K562 (cell line): ENCODE data around the gene SYNGR3. TPM values are rescaled to one million over a fixed set of nuclear protein-coding genes. Genes with fewer than 3 reads are reported as not detected.
A peak's percentile ranks its signal among the peaks of the same experiment; 100 is the strongest.

Source experiments
- ATF2 ChIP-seq: sonication (generic); formaldehyde crosslinking; IDR thresholded peaks from 2 replicates; pipeline ENCODE4 v1.8.1; 2022; ENCODE audit warnings: missing genetic modification reagents
- CTCFL ChIP-seq: IDR thresholded peaks from 2 replicates; pipeline ENCODE4 v1.6.1; 2011; ENCODE audit warnings: borderline replicate concordance, low read depth, mild to moderate bottlenecking, moderate library complexity, low read length; ENCODE audit not compliant: insufficient read depth, poor library complexity, severe bottlenecking
- HDAC8 ChIP-seq: fragments of 450-650 bp; IDR thresholded peaks from 2 replicates; pipeline ENCODE4 v1.6.1; 2016; ENCODE audit warnings: mild to moderate bottlenecking, missing genetic modification characterization, moderate library complexity, missing compliant biosample characterization
- HLTF ChIP-seq: fragments of 450-650 bp; IDR thresholded peaks from 2 replicates; pipeline ENCODE4 v1.6.1; 2016
- HOXB6 ChIP-seq: fragments of 250-450 bp; sonication (Bioruptor Pico); IDR thresholded peaks from 2 replicates; pipeline ENCODE4 v1.5.1; 2022; ENCODE audit warnings: mild to moderate bottlenecking, borderline replicate concordance
- MED1 ChIP-seq: sonication (generic); formaldehyde crosslinking; IDR thresholded peaks from 2 replicates; pipeline ENCODE4 v1.8.1; 2023; ENCODE audit warnings: missing genetic modification reagents, borderline replicate concordance
- MYBL2 ChIP-seq, 2 experiments: fragments of 450-650 bp in 1 of 2; sonication (generic) in 1 of 2; formaldehyde crosslinking in 1 of 2; IDR thresholded peaks; 2 replicates each; pipeline versions ENCODE4 v1.6.1 to v1.8.1; 2017 to 2022; ENCODE audit warnings: borderline replicate concordance in 1 of 2, inconsistent platforms in 1 of 2, low read depth in 1 of 2, mild to moderate bottlenecking in 1 of 2, missing genetic modification reagents in 1 of 2, moderate library complexity in 1 of 2
- MYNN ChIP-seq, 2 experiments: sonication (generic); formaldehyde crosslinking in 1 of 2; IDR thresholded peaks; 2 replicates each; pipeline versions ENCODE4 v1.5.0 to v1.6.1; 2016 to 2020; ENCODE audit warnings: antibody characterized with exemption in 1 of 2, missing genetic modification reagents in 1 of 2
- NCOA6 ChIP-seq: fragments of 450-650 bp; IDR thresholded peaks from 2 replicates; pipeline ENCODE4 v1.6.1; 2017; ENCODE audit warnings: mild to moderate bottlenecking
- TCF7L2 ChIP-seq: fragments of 150-350 bp; IDR thresholded peaks from 2 replicates; pipeline ENCODE4 v1.6.1; 2016; ENCODE audit warnings: low read depth, mild to moderate bottlenecking, low read length, moderate library complexity
- ZNF224 ChIP-seq: sonication (generic); formaldehyde crosslinking; IDR thresholded peaks from 2 replicates; pipeline ENCODE4 v1.8.0; 2022; ENCODE audit warnings: mild to moderate bottlenecking, missing genetic modification reagents
- polyA plus RNA-seq, 8 experiments: library from polyadenylated mRNA; depleted of rRNA in 4 of 8; stranded (reverse) in 5 of 8; unstranded in 3 of 8; fragments of >200 nt; fragmentation: Nextera tagmentation in 2 of 8; fragmentation: Illumina TruSeq in 1 of 8; extraction: Ambion mirVana in 2 of 8; extraction: Trizol in 1 of 8; gene quantifications; 2 replicates each; pipeline versions ENCODE4 v1.2.1 to v1.2.3, GENCODE V29; 2011 to 2014; ENCODE audit warnings: inconsistent platforms in 1 of 8, missing spikeins in 1 of 8
- total RNA-seq, 7 experiments: library from RNA; depleted of rRNA in 6 of 7; stranded (reverse); fragments of >200 nt in 6 of 7; fragmentation: Illumina TruSeq in 2 of 7; extraction: Trizol in 2 of 7; gene quantifications; 2 replicates each; pipeline versions ENCODE4 v1.2.1 to v1.2.3, GENCODE V29; 2011 to 2021; ENCODE audit warnings: low replicate concordance in 1 of 7
- TF ChIP-seq, protein P1 (sequence below): fragments of 450-650 bp; IDR thresholded peaks from 2 replicates; pipeline ENCODE4 v1.6.1; 2016; ENCODE audit warnings: mild to moderate bottlenecking, moderate library complexity

The SYNGR3 gene
- total and polyA plus RNA-seq, 9 of the 15 experiments (the other 6 are each of a cell fraction or from before 2014, with no cell fraction given): 3.7 to 69.2 (median 36.3) TPM

DNA sequence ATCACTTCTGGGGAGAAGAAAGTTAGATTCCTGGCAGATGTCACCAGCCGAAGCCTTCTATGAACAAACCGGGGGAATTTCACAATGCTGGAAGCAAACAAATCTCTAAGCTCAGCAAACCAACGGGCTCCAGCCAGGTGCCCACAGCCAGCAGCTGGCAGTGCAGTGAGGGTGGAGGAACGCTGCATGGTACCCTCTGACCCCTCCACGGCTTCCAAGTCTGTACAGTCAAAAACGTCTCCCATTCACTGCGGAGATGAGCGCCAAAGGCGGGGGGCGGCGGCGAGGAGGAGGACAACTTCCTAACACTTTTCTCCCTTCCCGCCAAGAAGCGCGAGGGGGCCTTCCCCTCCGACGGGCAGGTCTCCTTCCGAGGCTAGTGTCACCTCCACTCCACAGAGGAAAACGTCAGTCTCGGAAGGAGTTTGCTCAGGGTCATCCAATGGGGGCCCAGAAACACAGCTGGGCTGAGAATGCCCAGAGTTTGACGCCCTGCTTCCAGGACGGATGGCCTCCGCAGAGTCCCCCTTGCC is 18.9 kb downstream of the SYNGR3 start (continued):
- TF ChIP-seq, protein P1, sequence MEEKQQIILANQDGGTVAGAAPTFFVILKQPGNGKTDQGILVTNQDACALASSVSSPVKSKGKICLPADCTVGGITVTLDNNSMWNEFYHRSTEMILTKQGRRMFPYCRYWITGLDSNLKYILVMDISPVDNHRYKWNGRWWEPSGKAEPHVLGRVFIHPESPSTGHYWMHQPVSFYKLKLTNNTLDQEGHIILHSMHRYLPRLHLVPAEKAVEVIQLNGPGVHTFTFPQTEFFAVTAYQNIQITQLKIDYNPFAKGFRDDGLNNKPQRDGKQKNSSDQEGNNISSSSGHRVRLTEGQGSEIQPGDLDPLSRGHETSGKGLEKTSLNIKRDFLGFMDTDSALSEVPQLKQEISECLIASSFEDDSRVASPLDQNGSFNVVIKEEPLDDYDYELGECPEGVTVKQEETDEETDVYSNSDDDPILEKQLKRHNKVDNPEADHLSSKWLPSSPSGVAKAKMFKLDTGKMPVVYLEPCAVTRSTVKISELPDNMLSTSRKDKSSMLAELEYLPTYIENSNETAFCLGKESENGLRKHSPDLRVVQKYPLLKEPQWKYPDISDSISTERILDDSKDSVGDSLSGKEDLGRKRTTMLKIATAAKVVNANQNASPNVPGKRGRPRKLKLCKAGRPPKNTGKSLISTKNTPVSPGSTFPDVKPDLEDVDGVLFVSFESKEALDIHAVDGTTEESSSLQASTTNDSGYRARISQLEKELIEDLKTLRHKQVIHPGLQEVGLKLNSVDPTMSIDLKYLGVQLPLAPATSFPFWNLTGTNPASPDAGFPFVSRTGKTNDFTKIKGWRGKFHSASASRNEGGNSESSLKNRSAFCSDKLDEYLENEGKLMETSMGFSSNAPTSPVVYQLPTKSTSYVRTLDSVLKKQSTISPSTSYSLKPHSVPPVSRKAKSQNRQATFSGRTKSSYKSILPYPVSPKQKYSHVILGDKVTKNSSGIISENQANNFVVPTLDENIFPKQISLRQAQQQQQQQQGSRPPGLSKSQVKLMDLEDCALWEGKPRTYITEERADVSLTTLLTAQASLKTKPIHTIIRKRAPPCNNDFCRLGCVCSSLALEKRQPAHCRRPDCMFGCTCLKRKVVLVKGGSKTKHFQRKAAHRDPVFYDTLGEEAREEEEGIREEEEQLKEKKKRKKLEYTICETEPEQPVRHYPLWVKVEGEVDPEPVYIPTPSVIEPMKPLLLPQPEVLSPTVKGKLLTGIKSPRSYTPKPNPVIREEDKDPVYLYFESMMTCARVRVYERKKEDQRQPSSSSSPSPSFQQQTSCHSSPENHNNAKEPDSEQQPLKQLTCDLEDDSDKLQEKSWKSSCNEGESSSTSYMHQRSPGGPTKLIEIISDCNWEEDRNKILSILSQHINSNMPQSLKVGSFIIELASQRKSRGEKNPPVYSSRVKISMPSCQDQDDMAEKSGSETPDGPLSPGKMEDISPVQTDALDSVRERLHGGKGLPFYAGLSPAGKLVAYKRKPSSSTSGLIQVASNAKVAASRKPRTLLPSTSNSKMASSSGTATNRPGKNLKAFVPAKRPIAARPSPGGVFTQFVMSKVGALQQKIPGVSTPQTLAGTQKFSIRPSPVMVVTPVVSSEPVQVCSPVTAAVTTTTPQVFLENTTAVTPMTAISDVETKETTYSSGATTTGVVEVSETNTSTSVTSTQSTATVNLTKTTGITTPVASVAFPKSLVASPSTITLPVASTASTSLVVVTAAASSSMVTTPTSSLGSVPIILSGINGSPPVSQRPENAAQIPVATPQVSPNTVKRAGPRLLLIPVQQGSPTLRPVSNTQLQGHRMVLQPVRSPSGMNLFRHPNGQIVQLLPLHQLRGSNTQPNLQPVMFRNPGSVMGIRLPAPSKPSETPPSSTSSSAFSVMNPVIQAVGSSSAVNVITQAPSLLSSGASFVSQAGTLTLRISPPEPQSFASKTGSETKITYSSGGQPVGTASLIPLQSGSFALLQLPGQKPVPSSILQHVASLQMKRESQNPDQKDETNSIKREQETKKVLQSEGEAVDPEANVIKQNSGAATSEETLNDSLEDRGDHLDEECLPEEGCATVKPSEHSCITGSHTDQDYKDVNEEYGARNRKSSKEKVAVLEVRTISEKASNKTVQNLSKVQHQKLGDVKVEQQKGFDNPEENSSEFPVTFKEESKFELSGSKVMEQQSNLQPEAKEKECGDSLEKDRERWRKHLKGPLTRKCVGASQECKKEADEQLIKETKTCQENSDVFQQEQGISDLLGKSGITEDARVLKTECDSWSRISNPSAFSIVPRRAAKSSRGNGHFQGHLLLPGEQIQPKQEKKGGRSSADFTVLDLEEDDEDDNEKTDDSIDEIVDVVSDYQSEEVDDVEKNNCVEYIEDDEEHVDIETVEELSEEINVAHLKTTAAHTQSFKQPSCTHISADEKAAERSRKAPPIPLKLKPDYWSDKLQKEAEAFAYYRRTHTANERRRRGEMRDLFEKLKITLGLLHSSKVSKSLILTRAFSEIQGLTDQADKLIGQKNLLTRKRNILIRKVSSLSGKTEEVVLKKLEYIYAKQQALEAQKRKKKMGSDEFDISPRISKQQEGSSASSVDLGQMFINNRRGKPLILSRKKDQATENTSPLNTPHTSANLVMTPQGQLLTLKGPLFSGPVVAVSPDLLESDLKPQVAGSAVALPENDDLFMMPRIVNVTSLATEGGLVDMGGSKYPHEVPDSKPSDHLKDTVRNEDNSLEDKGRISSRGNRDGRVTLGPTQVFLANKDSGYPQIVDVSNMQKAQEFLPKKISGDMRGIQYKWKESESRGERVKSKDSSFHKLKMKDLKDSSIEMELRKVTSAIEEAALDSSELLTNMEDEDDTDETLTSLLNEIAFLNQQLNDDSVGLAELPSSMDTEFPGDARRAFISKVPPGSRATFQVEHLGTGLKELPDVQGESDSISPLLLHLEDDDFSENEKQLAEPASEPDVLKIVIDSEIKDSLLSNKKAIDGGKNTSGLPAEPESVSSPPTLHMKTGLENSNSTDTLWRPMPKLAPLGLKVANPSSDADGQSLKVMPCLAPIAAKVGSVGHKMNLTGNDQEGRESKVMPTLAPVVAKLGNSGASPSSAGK: peak; percentile 94
- TF ChIP-seq HDAC8 (tag) (no peak), MYNN (IDR thresholded peaks at IDR 0.05) (no peak), MYNN (CRISPR knock-in tag; IDR thresholded peaks at IDR 0.05) (no peak), HOXB6 (CRISPR knock-in tag) (no peak), CTCFL (no peak), HLTF (no peak), MED1 (no peak), TCF7L2 (no peak), ZNF224 (peak; percentile 19; the same call in 1 of the 2 replicates), MYBL2 (IDR thresholded peaks at IDR 0.05; ENCODE audit: low read depth) (no peak), MYBL2 (CRISPR knock-in tag; IDR thresholded peaks at IDR 0.05; ENCODE audit: borderline replicate concordance) (no peak), ATF2 (no peak), NCOA6 (no peak)
